Adrenal gland (tissue), 5 donors: Measurements from ENCODE around the gene PLA1A.

Source experiments
- CTCF ChIP-seq, 6 experiments: fragments of 450-650 bp in 4 of 6; fragments of 200-600 bp in 2 of 6; sonication (generic) in 1 of 6; IDR thresholded peaks; 1 replicate in 5 of 6; 2 replicates in 1 of 6; pipeline versions ENCODE4 v1.5.1 to v1.8.0; 2016 to 2021; ENCODE audit warnings: antibody characterized with exemption in 6 of 6, mild to moderate bottlenecking in 2 of 6, moderate library complexity in 1 of 6
- POLR2A ChIP-seq, 2 donors: fragments of 450-650 bp; IDR thresholded peaks; one replicate each; pipeline ENCODE4 v1.6.1; 2017; ENCODE audit warnings: antibody characterized with exemption in 2 of 2, mild to moderate bottlenecking in 2 of 2, moderate library complexity in 1 of 2
- donor health status: DM: no; HTN: no; CAD: no.

DNA sequence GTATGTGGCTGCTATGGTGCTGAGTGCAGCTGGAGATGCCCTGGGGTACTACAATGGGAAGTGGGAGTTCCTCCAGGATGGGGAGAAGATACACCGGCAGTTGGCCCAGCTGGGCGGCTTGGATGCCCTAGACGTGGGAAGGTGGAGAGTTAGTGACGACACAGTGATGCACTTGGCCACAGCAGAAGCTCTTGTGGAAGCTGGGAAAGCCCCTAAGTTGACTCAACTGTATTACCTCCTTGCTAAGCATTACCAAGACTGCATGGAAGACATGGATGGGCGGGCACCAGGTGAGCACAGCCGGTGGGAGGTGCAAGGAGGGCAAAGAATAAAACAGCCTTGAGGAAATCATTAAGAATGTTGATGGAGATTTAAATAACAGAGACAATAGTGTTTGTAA is 15.5 kb upstream of the PLA1A start:
- TF ChIP-seq CTCF (IDR thresholded peaks at IDR 0.05) (no peak), POLR2A (IDR thresholded peaks at IDR 0.05) (no peak)
